ENCODE data around the gene CPO. TPM values are rescaled to one million over a fixed set of nuclear protein-coding genes. Genes with fewer than 3 reads are reported as not detected.

Gene CPO
- total RNA-seq, 1 donor from 2014 or later, result not detected

DNA sequence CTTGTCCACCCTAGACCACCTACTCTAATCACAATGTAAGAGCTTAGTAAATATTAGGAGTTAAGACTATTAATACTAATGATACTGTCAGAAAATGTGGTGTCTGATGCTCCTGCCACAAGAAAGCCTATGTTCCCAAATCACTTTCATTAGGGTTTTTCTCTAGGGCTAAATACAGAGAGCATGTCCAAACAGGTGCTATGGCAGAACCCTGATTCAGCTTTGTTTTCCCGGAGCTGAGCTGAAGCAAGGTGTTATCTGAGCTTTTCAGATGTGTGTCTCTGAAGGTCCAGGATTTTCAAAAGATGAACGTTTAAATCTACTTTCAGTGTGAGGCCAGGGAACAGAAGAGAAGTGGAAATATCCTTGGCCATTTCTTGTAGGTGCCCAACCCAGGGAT, 40.6 kb downstream of the CPO start:
- H3K36me3 Mint-ChIP-seq (ENCODE audit: unreplicated experiment), result peaks cover 3% of the 10 kb centered on the region
- TF ChIP-seq, protein P1, sequence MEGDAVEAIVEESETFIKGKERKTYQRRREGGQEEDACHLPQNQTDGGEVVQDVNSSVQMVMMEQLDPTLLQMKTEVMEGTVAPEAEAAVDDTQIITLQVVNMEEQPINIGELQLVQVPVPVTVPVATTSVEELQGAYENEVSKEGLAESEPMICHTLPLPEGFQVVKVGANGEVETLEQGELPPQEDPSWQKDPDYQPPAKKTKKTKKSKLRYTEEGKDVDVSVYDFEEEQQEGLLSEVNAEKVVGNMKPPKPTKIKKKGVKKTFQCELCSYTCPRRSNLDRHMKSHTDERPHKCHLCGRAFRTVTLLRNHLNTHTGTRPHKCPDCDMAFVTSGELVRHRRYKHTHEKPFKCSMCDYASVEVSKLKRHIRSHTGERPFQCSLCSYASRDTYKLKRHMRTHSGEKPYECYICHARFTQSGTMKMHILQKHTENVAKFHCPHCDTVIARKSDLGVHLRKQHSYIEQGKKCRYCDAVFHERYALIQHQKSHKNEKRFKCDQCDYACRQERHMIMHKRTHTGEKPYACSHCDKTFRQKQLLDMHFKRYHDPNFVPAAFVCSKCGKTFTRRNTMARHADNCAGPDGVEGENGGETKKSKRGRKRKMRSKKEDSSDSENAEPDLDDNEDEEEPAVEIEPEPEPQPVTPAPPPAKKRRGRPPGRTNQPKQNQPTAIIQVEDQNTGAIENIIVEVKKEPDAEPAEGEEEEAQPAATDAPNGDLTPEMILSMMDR (IDR thresholded peaks at IDR 0.05; ENCODE audit: partially characterized antibody, unreplicated experiment), result no peak
- DNase-seq, result no peak
- H3K9me3 Mint-ChIP-seq (ENCODE audit: unreplicated experiment), result no peaks in the 10 kb centered on the region
- H3K27me3 Mint-ChIP-seq (ENCODE audit: unreplicated experiment), result no peaks in the 10 kb centered on the region
- H3K4me3 Mint-ChIP-seq (ENCODE audit: unreplicated experiment), result no peak overlapping the region
- no peak overlapping the region for H3K27ac Mint-ChIP-seq (ENCODE audit: unreplicated experiment)
- peaks cover 30% of the 10 kb centered on the region for H3K4me1 Mint-ChIP-seq (ENCODE audit: low read depth, unreplicated experiment)

DNA sequence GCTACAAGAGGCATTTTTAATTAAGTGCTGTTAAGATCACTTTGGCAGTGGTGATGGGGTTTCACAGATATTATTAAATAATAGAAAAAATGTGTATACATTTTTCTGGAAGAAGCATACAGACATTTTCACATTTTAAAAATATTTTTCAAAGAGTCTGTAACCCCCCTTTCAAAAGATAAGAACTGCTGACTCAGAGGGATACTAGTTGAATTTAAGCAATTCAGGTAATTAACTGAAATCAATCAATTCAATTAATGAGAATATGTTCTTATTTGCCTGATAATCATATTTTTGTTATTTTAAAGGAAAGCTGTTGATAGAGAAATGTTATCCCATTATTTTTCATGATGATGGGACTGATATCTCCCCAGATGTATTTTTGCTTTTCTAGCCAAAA, 41.1 kb downstream of the CPO start:
- peaks cover 32% of the 10 kb centered on the region for H3K4me1 Mint-ChIP-seq (ENCODE audit: low read depth, unreplicated experiment)
- no peaks in the 10 kb centered on the region for H3K27me3 Mint-ChIP-seq (ENCODE audit: unreplicated experiment)
- H3K36me3 Mint-ChIP-seq (ENCODE audit: unreplicated experiment), result peaks cover under 1% of the 10 kb centered on the region
- no peak for DNase-seq
- H3K27ac Mint-ChIP-seq (ENCODE audit: unreplicated experiment), result no peak overlapping the region
- TF ChIP-seq, protein P1 (IDR thresholded peaks at IDR 0.05; ENCODE audit: partially characterized antibody, unreplicated experiment), result no peak
- H3K9me3 Mint-ChIP-seq (ENCODE audit: unreplicated experiment), result no peaks in the 10 kb centered on the region
- H3K4me3 Mint-ChIP-seq (ENCODE audit: unreplicated experiment), result no peak overlapping the region

DNA sequence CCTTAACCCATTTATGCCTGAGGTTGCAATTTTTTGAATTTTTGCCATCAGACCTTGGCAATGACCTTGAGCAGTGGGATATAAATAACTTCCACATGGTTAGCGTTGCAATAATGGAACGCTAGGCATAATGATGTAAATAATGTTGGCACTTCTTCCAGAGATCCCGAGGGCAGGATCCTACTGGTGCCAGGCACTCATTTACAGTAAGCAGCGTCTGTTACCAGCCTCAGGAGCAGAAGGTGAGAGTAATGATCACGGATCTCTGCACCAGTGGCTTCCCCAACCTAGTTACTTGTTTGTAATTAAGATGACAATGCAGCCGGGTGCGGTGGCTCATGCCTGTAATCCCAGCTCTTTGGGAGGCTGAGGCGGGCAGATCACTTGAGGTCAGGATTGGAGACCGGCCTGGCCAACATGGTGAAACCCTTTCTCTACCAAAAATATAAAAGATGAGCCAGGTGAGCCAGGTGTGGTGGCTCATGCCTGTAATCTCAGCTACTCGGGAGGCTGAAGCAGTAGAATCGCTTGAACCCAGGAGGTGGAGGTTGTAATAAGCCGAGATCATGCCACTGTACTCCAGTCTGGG, 41.9 kb downstream of the CPO start:
- no peak for DNase-seq
- H3K27me3 Mint-ChIP-seq (ENCODE audit: unreplicated experiment), result no peaks in the 10 kb centered on the region
- H3K4me3 Mint-ChIP-seq (ENCODE audit: unreplicated experiment), result no peak overlapping the region
- peaks cover 32% of the 10 kb centered on the region for H3K4me1 Mint-ChIP-seq (ENCODE audit: low read depth, unreplicated experiment)
- H3K36me3 Mint-ChIP-seq (ENCODE audit: unreplicated experiment), result no peaks in the 10 kb centered on the region
- TF ChIP-seq, protein P1 (IDR thresholded peaks at IDR 0.05; ENCODE audit: partially characterized antibody, unreplicated experiment), result no peak
- H3K27ac Mint-ChIP-seq (ENCODE audit: unreplicated experiment), result no peak overlapping the region
- no peaks in the 10 kb centered on the region for H3K9me3 Mint-ChIP-seq (ENCODE audit: unreplicated experiment)

DNA sequence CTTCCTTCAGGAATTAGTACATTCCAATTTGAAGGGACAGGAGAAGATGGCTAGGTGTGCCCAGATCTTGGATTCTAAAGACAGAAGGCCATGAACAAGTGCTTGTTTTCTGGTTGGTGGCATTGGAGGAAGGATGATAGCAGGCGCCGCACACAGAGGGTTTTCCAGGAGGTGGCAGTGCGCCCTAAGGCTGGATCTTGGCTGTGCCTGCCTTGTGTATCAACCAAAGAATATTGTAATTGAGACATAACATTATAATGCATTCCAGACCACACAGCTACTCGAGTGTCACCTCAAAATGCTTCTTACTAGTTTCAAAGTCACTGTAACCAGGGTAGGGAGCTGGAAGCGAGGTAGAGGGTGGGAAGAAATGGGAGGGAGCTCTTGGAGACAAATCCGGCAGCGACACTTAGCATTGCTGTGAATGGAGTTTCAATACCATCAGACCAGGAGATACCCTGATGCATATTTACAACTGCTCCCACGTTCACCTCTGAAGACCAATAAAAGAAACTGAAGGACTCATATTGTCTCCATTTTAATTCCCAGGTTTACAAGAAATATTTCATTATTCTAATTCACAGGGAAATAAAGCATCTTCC, 42.5 kb downstream of the CPO start:
- Mint-ChIP-seq H3K27ac (ENCODE audit: unreplicated experiment) (peak overlapping the region; percentile 53), H3K27me3 (ENCODE audit: unreplicated experiment) (no peaks in the 10 kb centered on the region), H3K4me1 (ENCODE audit: low read depth, unreplicated experiment) (peaks cover 32% of the 10 kb centered on the region), H3K36me3 (ENCODE audit: unreplicated experiment) (no peaks in the 10 kb centered on the region), H3K4me3 (ENCODE audit: unreplicated experiment) (peak overlapping the region; percentile 43), H3K9me3 (ENCODE audit: unreplicated experiment) (no peaks in the 10 kb centered on the region)
- TF ChIP-seq, protein P1 (IDR thresholded peaks at IDR 0.05; ENCODE audit: partially characterized antibody, unreplicated experiment), result peak; percentile 41
- peak; percentile 79 for DNase-seq

DNA sequence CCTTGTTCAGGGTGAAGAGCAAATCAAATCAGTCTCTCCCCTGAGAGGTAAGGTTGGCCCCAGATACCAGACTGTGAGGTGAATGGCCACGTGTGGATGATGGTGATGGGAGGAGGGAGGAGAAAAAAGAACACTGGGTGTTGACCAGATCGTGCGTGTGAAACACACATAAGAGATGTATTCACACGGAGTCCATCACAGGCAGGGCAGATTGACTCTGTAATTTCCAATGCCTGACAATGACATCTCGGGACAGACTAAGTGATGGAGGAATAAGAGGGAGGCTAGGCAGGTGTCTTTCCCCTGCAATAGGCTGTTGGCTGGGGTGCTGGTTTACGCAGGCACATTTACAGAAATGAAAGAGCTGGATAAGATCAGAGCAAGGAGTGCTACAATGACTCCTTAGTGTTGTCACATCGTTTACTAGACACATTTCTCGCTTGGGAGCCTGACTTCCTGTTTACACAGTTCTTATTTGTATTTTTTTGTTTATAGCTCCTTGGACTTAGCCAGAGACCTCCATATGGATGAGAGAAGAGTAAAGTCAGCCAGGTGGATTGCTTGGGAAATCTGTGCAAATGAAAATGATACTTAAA, 43.1 kb downstream of the CPO start:
- TF ChIP-seq, protein P1 (IDR thresholded peaks at IDR 0.05; ENCODE audit: partially characterized antibody, unreplicated experiment), result no peak
- no peak for DNase-seq
- H3K27ac Mint-ChIP-seq (ENCODE audit: unreplicated experiment), result peak overlapping the region; percentile 53
- no peaks in the 10 kb centered on the region for H3K36me3 Mint-ChIP-seq (ENCODE audit: unreplicated experiment)
- peak overlapping the region; percentile 43 for H3K4me3 Mint-ChIP-seq (ENCODE audit: unreplicated experiment)
- no peaks in the 10 kb centered on the region for H3K9me3 Mint-ChIP-seq (ENCODE audit: unreplicated experiment)
- no peaks in the 10 kb centered on the region for H3K27me3 Mint-ChIP-seq (ENCODE audit: unreplicated experiment)
- H3K4me1 Mint-ChIP-seq (ENCODE audit: low read depth, unreplicated experiment), result peaks cover 32% of the 10 kb centered on the region
